ENCODE measurements around the gene MANSC1. TPM values are rescaled to one million over a fixed set of nuclear protein-coding genes. Genes with fewer than 3 reads are reported as not detected.

MANSC1 gene
- total RNA-seq, 1 experiment from 2014 or later = 27.5 TPM

DNA sequence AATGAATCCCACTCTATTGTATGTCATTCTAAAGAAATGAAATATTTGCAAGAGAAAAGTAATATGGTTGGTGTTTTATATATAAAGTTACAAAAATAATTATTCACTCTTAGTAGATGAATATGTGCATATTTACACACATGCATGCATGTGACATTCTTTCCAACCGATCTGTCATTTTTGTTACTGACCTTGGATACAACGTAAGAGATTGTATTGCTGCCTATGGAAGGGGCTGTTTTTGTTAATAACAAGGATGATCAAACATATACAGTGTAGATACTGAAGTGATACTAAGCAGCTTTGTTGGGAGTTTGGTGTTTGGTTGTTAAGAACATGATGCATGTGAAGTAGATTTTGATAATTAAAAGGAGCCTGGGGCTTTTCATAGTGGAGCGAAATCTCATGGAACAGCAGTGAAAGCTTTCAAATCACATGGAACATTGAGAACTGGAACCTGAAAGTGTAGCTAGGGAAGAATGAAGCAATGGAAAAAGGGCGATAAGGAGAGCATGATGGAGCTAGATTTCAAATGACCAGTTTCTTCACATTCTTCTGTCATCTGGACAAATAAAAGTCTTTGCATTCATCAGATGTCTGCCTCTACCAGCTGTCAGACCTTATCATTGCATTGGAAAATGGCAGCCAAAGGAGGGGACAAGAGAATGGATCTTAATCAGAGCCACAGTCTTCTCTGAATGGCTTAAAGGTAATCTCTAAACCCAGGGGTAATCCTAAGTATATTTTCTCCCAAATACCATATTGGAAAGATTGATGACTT lies 16.8 kb upstream of the MANSC1 start:
- ChIA-PET POLR2A (interaction anchor here (1.3 kb wide), 1 partner anchor 10 kb away, joined by 9 read pairs; the partner anchor contains the start of gene BORCS5), CTCF (interaction anchor here (0.5 to 1.5 kb wide), 4 partner anchors 9 to 129 kb away, joined by 4 to 7 read pairs (median 4); partner anchors contain the start of genes BORCS5 and MANSC1)
- intact Hi-C loops (cut with micrococcal nuclease; ENCODE audit: unreplicated experiment) = no loop called here
- TF ChIP-seq, protein P1, sequence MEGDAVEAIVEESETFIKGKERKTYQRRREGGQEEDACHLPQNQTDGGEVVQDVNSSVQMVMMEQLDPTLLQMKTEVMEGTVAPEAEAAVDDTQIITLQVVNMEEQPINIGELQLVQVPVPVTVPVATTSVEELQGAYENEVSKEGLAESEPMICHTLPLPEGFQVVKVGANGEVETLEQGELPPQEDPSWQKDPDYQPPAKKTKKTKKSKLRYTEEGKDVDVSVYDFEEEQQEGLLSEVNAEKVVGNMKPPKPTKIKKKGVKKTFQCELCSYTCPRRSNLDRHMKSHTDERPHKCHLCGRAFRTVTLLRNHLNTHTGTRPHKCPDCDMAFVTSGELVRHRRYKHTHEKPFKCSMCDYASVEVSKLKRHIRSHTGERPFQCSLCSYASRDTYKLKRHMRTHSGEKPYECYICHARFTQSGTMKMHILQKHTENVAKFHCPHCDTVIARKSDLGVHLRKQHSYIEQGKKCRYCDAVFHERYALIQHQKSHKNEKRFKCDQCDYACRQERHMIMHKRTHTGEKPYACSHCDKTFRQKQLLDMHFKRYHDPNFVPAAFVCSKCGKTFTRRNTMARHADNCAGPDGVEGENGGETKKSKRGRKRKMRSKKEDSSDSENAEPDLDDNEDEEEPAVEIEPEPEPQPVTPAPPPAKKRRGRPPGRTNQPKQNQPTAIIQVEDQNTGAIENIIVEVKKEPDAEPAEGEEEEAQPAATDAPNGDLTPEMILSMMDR (IDR thresholded peaks at IDR 0.05; ENCODE audit: insufficient read depth in 1 of 2, low read depth in 1 of 2, low read length in 1 of 2, severe bottlenecking in 1 of 2, unreplicated experiment in 1 of 2) = no peak
- Histone ChIP-seq H3K27me3 (replicated peaks; ENCODE audit: control insufficient read depth, insufficient read depth, low read length) (no peaks in the 10 kb centered on the region), H3K36me3 (ENCODE audit: control insufficient read depth, insufficient read depth, low read length) (no peaks in the 10 kb centered on the region; the same call in 1 of the 2 replicates), H3K4me1 (peaks cover 3% of the 10 kb centered on the region; the same call in 1 of the 2 replicates), H3K9me3 (no peaks in the 10 kb centered on the region; the same call in 1 of the 2 replicates), H3K4me3 (ENCODE audit: low read depth, low read length) (no peak overlapping the region)
- H3K9me3 Mint-ChIP-seq (ENCODE audit: unreplicated experiment) = no peaks in the 10 kb centered on the region
- no peak overlapping the region for H3K4me3 Mint-ChIP-seq (ENCODE audit: unreplicated experiment)
- BruUV-seq (replicated peaks) = no TSS peak
- peaks cover 15% of the 10 kb centered on the region for H3K4me1 Mint-ChIP-seq (ENCODE audit: low read depth, unreplicated experiment)
- DNase-seq = no peak
- peaks cover 7% of the 10 kb centered on the region for H3K36me3 Mint-ChIP-seq (ENCODE audit: insufficient read depth, unreplicated experiment)
- H3K27ac Mint-ChIP-seq (ENCODE audit: unreplicated experiment) = no peak overlapping the region
- H3K27me3 Mint-ChIP-seq (ENCODE audit: insufficient read depth, unreplicated experiment) = no peaks in the 10 kb centered on the region

DNA sequence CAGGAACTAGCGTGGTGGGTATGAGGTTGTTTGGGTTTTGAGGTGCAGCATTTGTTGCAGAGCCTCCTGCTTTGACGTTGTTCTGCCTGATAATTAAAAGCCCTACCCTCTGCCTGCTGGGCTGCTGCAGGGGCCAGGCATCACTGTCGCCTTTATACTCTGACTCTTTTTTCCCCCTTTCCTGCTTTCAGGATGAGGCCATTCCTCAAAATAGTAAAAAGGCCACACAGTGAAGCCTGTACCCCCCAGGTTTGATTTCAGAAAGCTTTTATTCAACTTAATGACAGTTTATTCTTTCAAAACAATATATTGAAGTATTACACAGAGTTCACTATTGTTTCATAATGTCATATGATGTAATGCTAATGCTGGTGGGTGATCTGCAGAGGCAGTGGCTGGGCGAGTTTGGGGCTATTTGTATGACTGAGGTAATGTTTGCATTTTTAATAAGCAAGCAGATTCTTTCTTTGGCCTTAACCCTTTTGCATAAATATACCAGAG lies 15.9 kb upstream of the MANSC1 start:
- ChIA-PET CTCF (no interaction called here), POLR2A (interaction anchor here (0.8 kb wide), 1 partner anchor 9 kb away, joined by 3 read pairs; the partner anchor contains the start of gene BORCS5)
- H3K4me3 ChIP-seq (ENCODE audit: low read depth, low read length) = no peak overlapping the region
- TF ChIP-seq, protein P1 (IDR thresholded peaks at IDR 0.05; ENCODE audit: insufficient read depth in 1 of 2, low read depth in 1 of 2, low read length in 1 of 2, severe bottlenecking in 1 of 2, unreplicated experiment in 1 of 2) = no peak
- Mint-ChIP-seq H3K4me1 (ENCODE audit: low read depth, unreplicated experiment) (peaks cover 15% of the 10 kb centered on the region), H3K4me3 (ENCODE audit: unreplicated experiment) (no peak overlapping the region), H3K27me3 (ENCODE audit: insufficient read depth, unreplicated experiment) (no peaks in the 10 kb centered on the region), H3K36me3 (ENCODE audit: insufficient read depth, unreplicated experiment) (no peaks in the 10 kb centered on the region), H3K9me3 (ENCODE audit: unreplicated experiment) (no peaks in the 10 kb centered on the region), H3K27ac (ENCODE audit: unreplicated experiment) (no peak overlapping the region)
- H3K36me3 ChIP-seq (ENCODE audit: control insufficient read depth, insufficient read depth, low read length) = no peaks in the 10 kb centered on the region; the same call in 1 of the 2 replicates
- intact Hi-C loops (cut with micrococcal nuclease; ENCODE audit: unreplicated experiment) = no loop called here
- no peaks in the 10 kb centered on the region; the same call in 1 of the 2 replicates for H3K9me3 ChIP-seq
- no TSS peak for BruUV-seq (replicated peaks)
- DNase-seq = no peak
- no peaks in the 10 kb centered on the region for H3K27me3 ChIP-seq (replicated peaks; ENCODE audit: control insufficient read depth, insufficient read depth, low read length)
- H3K4me1 ChIP-seq = peaks cover 3% of the 10 kb centered on the region; the same call in 1 of the 2 replicates

DNA sequence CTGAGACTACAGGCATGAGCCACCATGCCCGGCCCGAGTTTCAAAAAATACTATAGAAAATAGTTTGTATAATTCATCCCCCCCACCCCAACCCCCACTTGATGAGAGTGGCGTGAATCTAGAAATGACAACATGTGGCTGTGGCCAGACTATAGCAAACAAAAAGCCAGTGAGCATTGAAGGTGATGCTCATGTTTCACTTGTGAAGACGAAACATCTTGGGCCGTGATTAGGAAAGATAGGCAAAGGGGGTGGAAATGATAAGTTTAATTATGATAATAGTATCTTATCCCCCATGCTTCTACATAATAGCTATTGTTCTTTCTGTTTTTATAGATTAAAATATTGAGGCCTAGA lies 15.4 kb upstream of the MANSC1 start:
- no peaks in the 10 kb centered on the region for H3K9me3 Mint-ChIP-seq (ENCODE audit: unreplicated experiment)
- intact Hi-C loops (cut with micrococcal nuclease; ENCODE audit: unreplicated experiment) = no loop called here
- Histone ChIP-seq H3K27me3 (replicated peaks; ENCODE audit: control insufficient read depth, insufficient read depth, low read length) (no peaks in the 10 kb centered on the region), H3K4me1 (peaks cover 3% of the 10 kb centered on the region; the same call in 1 of the 2 replicates), H3K36me3 (ENCODE audit: control insufficient read depth, insufficient read depth, low read length) (no peaks in the 10 kb centered on the region; the same call in 1 of the 2 replicates), H3K9me3 (no peaks in the 10 kb centered on the region; the same call in 1 of the 2 replicates), H3K4me3 (ENCODE audit: low read depth, low read length) (no peak overlapping the region)
- ChIA-PET CTCF (no interaction called here), POLR2A (interaction anchor here (0.6 to 0.8 kb wide), 2 partner anchors 8 to 325 kb away, joined by 3 to 5 read pairs; partner anchors contain the start of gene BORCS5)
- H3K4me1 Mint-ChIP-seq (ENCODE audit: low read depth, unreplicated experiment) = peaks cover 15% of the 10 kb centered on the region
- H3K27me3 Mint-ChIP-seq (ENCODE audit: insufficient read depth, unreplicated experiment) = no peaks in the 10 kb centered on the region
- no peak overlapping the region for H3K27ac Mint-ChIP-seq (ENCODE audit: unreplicated experiment)
- BruUV-seq (replicated peaks) = no TSS peak
- H3K4me3 Mint-ChIP-seq (ENCODE audit: unreplicated experiment) = no peak overlapping the region
- TF ChIP-seq, protein P1 (IDR thresholded peaks at IDR 0.05; ENCODE audit: insufficient read depth in 1 of 2, low read depth in 1 of 2, low read length in 1 of 2, severe bottlenecking in 1 of 2, unreplicated experiment in 1 of 2) = no peak
- no peak for DNase-seq
- no peaks in the 10 kb centered on the region for H3K36me3 Mint-ChIP-seq (ENCODE audit: insufficient read depth, unreplicated experiment)

Data from Caco-2 (cell line).